ENCODE results near the gene USP53.

USP53 gene

GRCh38 chr4:119310826-119311225, 98.3 kb downstream of the USP53 start:
- no peak for TF ChIP-seq GATA3 (IDR thresholded peaks at IDR 0.05; ENCODE audit: low read depth, low read length)
- TF ChIP-seq GATA2 (IDR thresholded peaks at IDR 0.05; ENCODE audit: low read depth, low read length) = no peak

- TF ChIP-seq GATA3 (IDR thresholded peaks at IDR 0.05; ENCODE audit: low read depth, low read length) (no peak), GATA2 (IDR thresholded peaks at IDR 0.05; ENCODE audit: low read depth, low read length) (no peak)
Observed at GRCh38 chr4:119313237-119313636, 100.7 kb downstream of the USP53 start.

- no peak for TF ChIP-seq GATA2 (IDR thresholded peaks at IDR 0.05; ENCODE audit: low read depth, low read length)
- no peak for TF ChIP-seq GATA3 (IDR thresholded peaks at IDR 0.05; ENCODE audit: low read depth, low read length)
Observed at GRCh38 chr4:119314356-119314755, 101.8 kb downstream of the USP53 start.

- TF ChIP-seq GATA2 (IDR thresholded peaks at IDR 0.05; ENCODE audit: low read depth, low read length) = no peak
- TF ChIP-seq GATA3 (IDR thresholded peaks at IDR 0.05; ENCODE audit: low read depth, low read length) = no peak
Observed at GRCh38 chr4:119315036-119315435, 102.5 kb downstream of the USP53 start.

GRCh38 chr4:119317990-119318389, 105.5 kb downstream of the USP53 start:
- TF ChIP-seq GATA2 (IDR thresholded peaks at IDR 0.05; ENCODE audit: low read depth, low read length) (no peak), GATA3 (IDR thresholded peaks at IDR 0.05; ENCODE audit: low read depth, low read length) (no peak)

- no peak for TF ChIP-seq GATA3 (IDR thresholded peaks at IDR 0.05; ENCODE audit: low read depth, low read length)
- TF ChIP-seq GATA2 (IDR thresholded peaks at IDR 0.05; ENCODE audit: low read depth, low read length) = no peak
Observed at GRCh38 chr4:119321921-119322687, 109.6 kb downstream of the USP53 start, which contains the start of gene FABP2. TSS of gene FABP2 (minus strand) at chr4:119322138. CDS start at chr4:119322102, 36 bp downstream.

- no peak for TF ChIP-seq GATA3 (IDR thresholded peaks at IDR 0.05; ENCODE audit: low read depth, low read length)
- no peak for TF ChIP-seq GATA2 (IDR thresholded peaks at IDR 0.05; ENCODE audit: low read depth, low read length)
Observed at GRCh38 chr4:119328695-119329094, 116.2 kb downstream of the USP53 start.

- no peak for TF ChIP-seq GATA2 (IDR thresholded peaks at IDR 0.05; ENCODE audit: low read depth, low read length)
- no peak for TF ChIP-seq GATA3 (IDR thresholded peaks at IDR 0.05; ENCODE audit: low read depth, low read length)
Observed at GRCh38 chr4:119329835-119330620, 117.5 kb downstream of the USP53 start.

GRCh38 chr4:119337010-119337409, 124.5 kb downstream of the USP53 start:
- TF ChIP-seq GATA3 (IDR thresholded peaks at IDR 0.05; ENCODE audit: low read depth, low read length) (no peak), GATA2 (IDR thresholded peaks at IDR 0.05; ENCODE audit: low read depth, low read length) (no peak)
